Loucy (cell line): Measurements from ENCODE around the gene ALDH1L1.

Experiments used
- CTCF ChIP-seq: fragments of 200-600 bp; sonication (generic); conservative IDR thresholded peaks from 2 replicates; pipeline ENCODE4 v1.5.1; 2014; ENCODE audit warnings: mild to moderate bottlenecking, antibody characterized with exemption, low read length
- EZH2phosphoT487 ChIP-seq: fragments of 200-600 bp; IDR thresholded peaks from 2 replicates; pipeline ENCODE4 v1.6.1; 2018; ENCODE audit warnings: antibody characterized with exemption, mild to moderate bottlenecking, moderate library complexity, borderline replicate concordance

- no peak for TF ChIP-seq EZH2phosphoT487
- no peak for TF ChIP-seq CTCF
Observed at GRCh38 chr3:126130081-126130855, 50.1 kb downstream of the ALDH1L1 start.
